GM18505 (cell line): Measurements from ENCODE around the gene COL16A1.

Experiments used
- ATAC-seq: cut with Tn5 transposase; IDR thresholded peaks from one replicate; pipeline ENCODE4 v1.9.1; 2021; ENCODE audit not compliant: unreplicated experiment
- POLR2A ChIP-seq: IDR thresholded peaks from 4 replicates; pipeline ENCODE4 v1.6.1; 2011; ENCODE audit warnings: borderline replicate concordance; ENCODE audit not compliant: insufficient read depth, insufficient read length; ENCODE audit errors: extremely low read depth

COL16A1 gene

GRCh38 chr1:31691446-31691845, 12.4 kb downstream of the COL16A1 start:
- no peak for ATAC-seq
- TF ChIP-seq POLR2A: no peak

GRCh38 chr1:31690921-31691320, 12.9 kb downstream of the COL16A1 start:
- ATAC-seq: no peak
- TF ChIP-seq POLR2A: no peak

- TF ChIP-seq POLR2A: no peak
- ATAC-seq: no peak
These were observed 14.0 kb downstream of the COL16A1 start for GRCh38 chr1:31689854-31690253.

GRCh38 chr1:31689379-31689778, 14.4 kb downstream of the COL16A1 start:
- no peak for TF ChIP-seq POLR2A
- ATAC-seq: no peak

- no peak for ATAC-seq
- no peak for TF ChIP-seq POLR2A
These were observed 15.4 kb downstream of the COL16A1 start for GRCh38 chr1:31688233-31688918.

- no peak for TF ChIP-seq POLR2A
- ATAC-seq: no peak
These were observed 16.2 kb downstream of the COL16A1 start for GRCh38 chr1:31687601-31688000.

- ATAC-seq: no peak
- no peak for TF ChIP-seq POLR2A
These were observed 18.0 kb downstream of the COL16A1 start for GRCh38 chr1:31685795-31686194.

GRCh38 chr1:31683997-31684396, 19.8 kb downstream of the COL16A1 start:
- ATAC-seq: no peak
- TF ChIP-seq POLR2A: no peak

- no peak for TF ChIP-seq POLR2A
- ATAC-seq: no peak
These were observed 22.4 kb downstream of the COL16A1 start for GRCh38 chr1:31681415-31681814.

- ATAC-seq: no peak
- no peak for TF ChIP-seq POLR2A
These were observed 24.1 kb downstream of the COL16A1 start for GRCh38 chr1:31679676-31680230.

GRCh38 chr1:31679091-31679490, 24.7 kb downstream of the COL16A1 start:
- TF ChIP-seq POLR2A: no peak
- no peak for ATAC-seq

GRCh38 chr1:31678681-31679080, 25.1 kb downstream of the COL16A1 start:
- no peak for TF ChIP-seq POLR2A

GRCh38 chr1:31677949-31678348, 25.9 kb downstream of the COL16A1 start:
- no peak for ATAC-seq

More at GRCh38 chr1:31678681-31679080, 25.1 kb downstream of the COL16A1 start:
- ATAC-seq: no peak

GRCh38 chr1:31677401-31677800, 26.4 kb downstream of the COL16A1 start:
- TF ChIP-seq POLR2A: no peak
- ATAC-seq: no peak

More at GRCh38 chr1:31677949-31678348, 25.9 kb downstream of the COL16A1 start:
- TF ChIP-seq POLR2A: no peak
